Fibroblast of lung (primary cell): ENCODE data around the gene WNT2B. TPM values are rescaled to one million over a fixed set of nuclear protein-coding genes. Genes with fewer than 3 reads are reported as not detected.

Experiments used
- DNase-seq, 2 donors: peaks; one replicate each; pipeline versions ENCODE4 v3.0.0 to v3.0.0-alpha.2; 2010; ENCODE audit warnings: low read depth in 2 of 2
- H2AFZ ChIP-seq: 2 replicates; pipeline ENCODE4 v1.5.1; 2012; ENCODE audit warnings: low read length, control low read depth, inconsistent platforms
- H3K27ac ChIP-seq: 2 replicates; pipeline ENCODE4 v1.5.1; 2011; ENCODE audit warnings: low read length, control low read depth; ENCODE audit not compliant: insufficient read depth
- H3K27me3 ChIP-seq: 2 replicates; pipeline ENCODE4 v1.5.1; 2011; ENCODE audit warnings: mild to moderate bottlenecking, low read length; ENCODE audit not compliant: control insufficient read depth, insufficient read depth
- H3K36me3 ChIP-seq: 2 replicates; pipeline ENCODE4 v1.5.1; 2011; ENCODE audit warnings: low read length; ENCODE audit not compliant: control insufficient read depth, insufficient read depth
- H3K4me1 ChIP-seq: 2 replicates; pipeline ENCODE4 v1.5.1; 2011; ENCODE audit warnings: low read length; ENCODE audit not compliant: control insufficient read depth, insufficient read depth; ENCODE audit errors: extremely low read depth
- H3K4me2 ChIP-seq: 2 replicates; pipeline ENCODE4 v1.5.1; 2011; ENCODE audit warnings: low read length, control low read depth; ENCODE audit not compliant: insufficient read depth; ENCODE audit errors: extremely low read depth
- H3K4me3 ChIP-seq, 4 experiments: fragments of 200-600 bp in 1 of 4; sonication (generic) in 1 of 4; replicated peaks in 1 of 4; 2 replicates each; pipeline ENCODE4 v1.5.1; 2011 to 2016; ENCODE audit warnings: low read length in 4 of 4, low read depth in 3 of 4, mild to moderate bottlenecking in 3 of 4, control low read depth in 2 of 4, inconsistent platforms in 1 of 4, mixed read lengths in 1 of 4; ENCODE audit not compliant: insufficient read depth in 1 of 4; ENCODE audit errors: control extremely low read depth in 1 of 4
- H3K79me2 ChIP-seq: 2 replicates; pipeline ENCODE4 v1.5.1; 2012; ENCODE audit warnings: mild to moderate bottlenecking, low read length, inconsistent platforms; ENCODE audit not compliant: control insufficient read depth, insufficient read depth
- H3K9ac ChIP-seq: 2 replicates; pipeline ENCODE4 v1.5.1; 2011; ENCODE audit warnings: mild to moderate bottlenecking, low read length, control low read depth; ENCODE audit not compliant: insufficient read depth
- H3K9me3 ChIP-seq: 2 replicates; pipeline ENCODE4 v1.5.1; 2012; ENCODE audit warnings: low read depth, low read length; ENCODE audit not compliant: control insufficient read depth, insufficient read depth
- H4K20me1 ChIP-seq: 2 replicates; pipeline ENCODE4 v1.5.1; 2011; ENCODE audit warnings: low read length; ENCODE audit not compliant: control insufficient read depth, insufficient read depth; ENCODE audit errors: extremely low read depth
- EZH2 ChIP-seq: IDR thresholded peaks from 2 replicates; pipeline ENCODE4 v1.5.1; 2012; ENCODE audit warnings: low read length, control low read depth, mild to moderate bottlenecking; ENCODE audit errors: missing control alignments
- polyA plus RNA-seq, 2 donors: library from polyadenylated mRNA; depleted of rRNA in 1 of 2; stranded (reverse) in 1 of 2; unstranded in 1 of 2; fragments of >200 nt; gene quantifications; 2 replicates each; pipeline ENCODE4 v1.2.1, GENCODE V29; 2011 to 2012; ENCODE audit warnings: missing spikeins in 1 of 2
- total RNA-seq: library from RNA; depleted of rRNA; stranded (reverse); fragments of >200 nt; gene quantifications from 2 replicates; pipeline ENCODE4 v1.2.1, GENCODE V29; 2014
- TF ChIP-seq, protein P1 (sequence below), 2 donors: IDR thresholded peaks in 1 of 2; conservative IDR thresholded peaks in 1 of 2; 1 replicate in 1 of 2; 2 replicates in 1 of 2; pipeline ENCODE4 v1.5.1; 2011 to 2012; ENCODE audit warnings: low read length in 2 of 2, control low read depth in 1 of 2, inconsistent platforms in 1 of 2, low read depth in 1 of 2, mild to moderate bottlenecking in 1 of 2

Gene WNT2B
- total and polyA plus RNA-seq, 2 donors (not counting 1 experiment from before 2014, with no cell fraction given), result 2.0 to 3.5 TPM

DNA sequence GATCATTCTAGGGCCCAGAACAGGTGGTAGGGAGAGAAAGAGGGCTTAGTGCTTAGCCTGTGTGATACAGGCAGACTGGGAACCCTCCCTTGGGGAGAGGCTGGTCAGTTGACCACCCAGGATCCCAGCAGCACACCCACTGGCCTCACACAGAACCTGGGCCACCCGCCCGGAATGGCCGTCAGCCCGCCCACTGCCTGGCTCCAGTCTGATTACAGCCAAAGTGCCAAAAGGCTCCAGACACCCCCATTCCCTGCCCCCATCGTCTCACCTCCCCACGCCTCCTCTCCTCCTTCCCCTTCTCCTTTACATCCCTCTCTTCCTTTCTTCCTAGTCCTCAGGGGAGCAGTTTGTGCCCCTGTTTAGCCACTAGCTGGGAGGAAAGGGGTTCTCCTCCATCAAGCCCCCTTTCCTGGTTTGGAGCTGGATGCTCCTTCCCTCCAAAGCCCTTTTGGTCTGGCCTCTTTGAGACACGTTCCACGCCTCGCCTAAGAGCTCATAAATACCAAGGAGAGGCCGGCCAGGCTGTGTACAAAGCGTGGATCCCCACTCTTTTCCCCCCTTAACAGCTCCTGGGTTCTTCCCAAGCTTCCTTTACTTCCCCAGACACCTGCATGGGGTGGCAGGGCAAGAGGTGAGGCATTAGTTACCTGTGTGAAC, 4.6 kb upstream of the WNT2B start:
- TF ChIP-seq EZH2, result no peak
- TF ChIP-seq, protein P1, sequence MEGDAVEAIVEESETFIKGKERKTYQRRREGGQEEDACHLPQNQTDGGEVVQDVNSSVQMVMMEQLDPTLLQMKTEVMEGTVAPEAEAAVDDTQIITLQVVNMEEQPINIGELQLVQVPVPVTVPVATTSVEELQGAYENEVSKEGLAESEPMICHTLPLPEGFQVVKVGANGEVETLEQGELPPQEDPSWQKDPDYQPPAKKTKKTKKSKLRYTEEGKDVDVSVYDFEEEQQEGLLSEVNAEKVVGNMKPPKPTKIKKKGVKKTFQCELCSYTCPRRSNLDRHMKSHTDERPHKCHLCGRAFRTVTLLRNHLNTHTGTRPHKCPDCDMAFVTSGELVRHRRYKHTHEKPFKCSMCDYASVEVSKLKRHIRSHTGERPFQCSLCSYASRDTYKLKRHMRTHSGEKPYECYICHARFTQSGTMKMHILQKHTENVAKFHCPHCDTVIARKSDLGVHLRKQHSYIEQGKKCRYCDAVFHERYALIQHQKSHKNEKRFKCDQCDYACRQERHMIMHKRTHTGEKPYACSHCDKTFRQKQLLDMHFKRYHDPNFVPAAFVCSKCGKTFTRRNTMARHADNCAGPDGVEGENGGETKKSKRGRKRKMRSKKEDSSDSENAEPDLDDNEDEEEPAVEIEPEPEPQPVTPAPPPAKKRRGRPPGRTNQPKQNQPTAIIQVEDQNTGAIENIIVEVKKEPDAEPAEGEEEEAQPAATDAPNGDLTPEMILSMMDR (conservative IDR thresholded peaks at IDR 0.05 in 1 of 2, IDR thresholded peaks at IDR 0.05 in 1 of 2; ENCODE audit: low read depth in 1 of 2, low read length in 2 of 2), result no peak
- Histone ChIP-seq H4K20me1 (no peaks in the 10 kb centered on the region), H3K4me1 (peaks cover 2% of the 10 kb centered on the region), H3K4me2 (no peak overlapping the region), H3K4me3 (no peak overlapping the region), H3K9ac (no peak overlapping the region), H3K79me2 (no peaks in the 10 kb centered on the region), H3K9me3 (no peaks in the 10 kb centered on the region), H2AFZ (no peak overlapping the region), H3K36me3 (no peaks in the 10 kb centered on the region), H3K27me3 (peaks cover 20% of the 10 kb centered on the region), H3K27ac (no peak overlapping the region)
- DNase-seq, result no peak

DNA sequence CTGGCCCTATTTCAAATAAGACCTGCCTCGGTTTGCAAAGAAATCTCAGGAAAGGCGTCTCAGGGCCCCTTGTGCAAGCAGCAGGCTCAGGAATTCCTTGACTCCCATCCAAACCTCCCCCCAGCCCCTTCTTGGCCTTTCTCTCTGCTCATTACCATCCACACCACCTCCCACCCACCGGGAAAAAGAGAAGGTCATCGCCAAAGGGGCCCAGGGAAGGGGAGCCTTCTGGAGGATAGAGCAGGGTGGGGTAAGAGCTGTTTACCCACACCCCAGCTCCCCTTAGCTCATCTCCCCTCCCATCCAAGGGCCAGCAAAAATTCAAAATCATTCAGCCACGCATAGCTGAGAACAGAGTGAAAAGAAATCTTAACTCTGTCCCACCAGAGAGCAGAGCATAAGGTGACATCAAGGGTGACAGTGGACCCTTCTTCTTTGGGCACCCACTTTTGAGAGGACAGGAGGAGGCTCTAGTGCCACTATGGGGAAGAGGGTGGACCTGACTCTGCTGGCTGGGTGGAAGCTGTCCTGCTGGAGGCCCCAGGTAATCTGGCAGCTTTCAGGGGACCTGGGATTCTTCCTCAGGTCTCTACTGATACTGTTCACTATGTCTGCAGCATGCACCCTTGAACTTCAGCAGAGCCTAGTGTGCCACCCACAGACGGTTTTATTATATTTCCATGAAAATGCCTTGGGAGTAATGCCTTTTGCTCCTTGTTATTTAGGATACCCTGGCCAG, 3.9 kb upstream of the WNT2B start:
- no peak overlapping the region for H3K4me2 ChIP-seq
- DNase-seq, result no peak
- H2AFZ ChIP-seq, result no peak overlapping the region
- no peaks in the 10 kb centered on the region for H3K36me3 ChIP-seq
- no peaks in the 10 kb centered on the region for H3K9me3 ChIP-seq
- no peak overlapping the region for H3K9ac ChIP-seq
- no peak overlapping the region for H3K27ac ChIP-seq
- H3K4me3 ChIP-seq, result no peak overlapping the region
- peaks cover 2% of the 10 kb centered on the region for H3K4me1 ChIP-seq
- H3K27me3 ChIP-seq, result peaks cover 24% of the 10 kb centered on the region
- H4K20me1 ChIP-seq, result no peaks in the 10 kb centered on the region
- TF ChIP-seq, protein P1 (conservative IDR thresholded peaks at IDR 0.05 in 1 of 2, IDR thresholded peaks at IDR 0.05 in 1 of 2; ENCODE audit: low read depth in 1 of 2, low read length in 2 of 2), result no peak
- no peak for TF ChIP-seq EZH2
- no peaks in the 10 kb centered on the region for H3K79me2 ChIP-seq

DNA sequence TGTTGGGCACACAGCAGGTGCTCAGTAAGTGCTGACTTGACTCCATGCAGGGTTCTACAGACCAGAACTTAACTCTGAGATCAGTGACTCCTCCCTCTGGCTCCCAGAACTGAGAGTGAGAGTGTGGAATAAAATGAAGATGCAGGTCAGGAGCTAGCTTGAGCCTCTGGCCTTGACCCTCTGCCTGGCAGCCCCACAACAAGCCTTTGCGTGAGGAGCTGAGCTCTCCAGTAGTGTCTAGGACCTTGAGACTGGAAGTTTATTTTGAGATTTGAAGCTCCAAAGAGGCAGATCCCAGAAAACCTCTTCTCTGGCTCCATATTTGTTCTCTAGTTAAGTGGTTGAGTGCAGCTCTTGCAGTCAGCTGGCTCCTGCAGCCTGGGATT, 3.4 kb upstream of the WNT2B start:
- Histone ChIP-seq H3K36me3 (no peaks in the 10 kb centered on the region), H3K4me2 (no peak overlapping the region), H3K79me2 (no peaks in the 10 kb centered on the region), H2AFZ (no peak overlapping the region), H3K27me3 (peaks cover 27% of the 10 kb centered on the region), H3K4me3 (no peak overlapping the region), H3K9ac (no peak overlapping the region), H3K27ac (no peak overlapping the region), H4K20me1 (no peaks in the 10 kb centered on the region), H3K4me1 (peaks cover 2% of the 10 kb centered on the region), H3K9me3 (no peaks in the 10 kb centered on the region)
- TF ChIP-seq, protein P1 (conservative IDR thresholded peaks at IDR 0.05 in 1 of 2, IDR thresholded peaks at IDR 0.05 in 1 of 2; ENCODE audit: low read depth in 1 of 2, low read length in 2 of 2), result no peak
- TF ChIP-seq EZH2, result no peak
- DNase-seq, result no peak
